ENCODE results near the gene HDAC6. TPM values are rescaled to one million over a fixed set of nuclear protein-coding genes. Genes with fewer than 3 reads are reported as not detected.
"Not testable (repeated sequence)": the region's sequence is repeated elsewhere in the genome, so short reads cannot be mapped to it uniquely, and the experiment has no call there.

Gene HDAC6
- polyA plus RNA-seq, 1 donor from 2014 or later: 20.1 TPM

DNA sequence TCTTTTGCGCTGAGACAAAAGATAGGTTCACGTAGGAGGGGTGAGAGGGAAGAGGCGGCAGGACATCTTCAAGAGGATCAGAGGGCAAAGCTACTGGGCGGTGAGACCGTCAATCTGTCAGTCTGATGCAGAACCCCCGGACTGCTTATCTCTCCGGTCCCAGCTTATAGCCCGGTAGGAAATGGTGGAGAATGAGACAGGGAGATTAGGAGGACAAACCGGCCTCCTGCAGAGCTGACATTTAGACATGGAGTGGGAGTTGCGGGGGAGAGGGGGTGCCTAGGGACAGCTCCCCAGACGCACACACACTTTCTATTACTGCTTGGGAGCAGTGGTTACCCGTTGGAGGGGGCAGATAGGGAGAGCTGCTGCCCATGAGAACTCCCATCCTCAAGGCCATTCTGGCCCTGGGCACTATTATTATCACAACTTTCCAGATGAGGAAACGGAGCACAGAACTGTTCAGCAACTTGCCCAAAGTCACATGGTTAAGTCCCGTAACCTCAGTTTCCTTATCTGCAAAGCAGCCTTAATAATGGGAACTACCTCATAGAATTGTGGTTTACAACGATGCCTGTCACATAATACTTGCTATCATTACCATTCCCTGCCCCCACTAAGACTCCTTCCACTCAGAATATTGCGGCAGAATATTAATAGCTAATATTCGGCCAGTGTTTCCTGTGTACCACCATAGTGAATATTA is 1.1 kb upstream of the HDAC6 start:
- peak overlapping the region; percentile 81 to 96 (median 93) for H3K4me3 Mint-ChIP-seq
- no peaks in the 10 kb centered on the region for H3K9me3 Mint-ChIP-seq
- H3K27me3 Mint-ChIP-seq: peaks cover 1% of the 10 kb centered on the region
- peaks cover 4 to 10% (median 6%) of the 10 kb centered on the region in 3 donors for H3K4me1 Mint-ChIP-seq
- peaks cover 4% of the 10 kb centered on the region for H3K36me3 Mint-ChIP-seq
- H3K27ac Mint-ChIP-seq: peak overlapping the region; percentile 92 to 99 (median 95)

- peaks cover 1% of the 10 kb centered on the region for H3K27me3 Mint-ChIP-seq
- H3K4me1 Mint-ChIP-seq: peaks cover 4 to 10% (median 8%) of the 10 kb centered on the region in 3 donors
- no peaks in the 10 kb centered on the region for H3K9me3 Mint-ChIP-seq
- H3K27ac Mint-ChIP-seq: peak overlapping the region; percentile 92 to 99 (median 95)
- H3K36me3 Mint-ChIP-seq: peaks cover 4% of the 10 kb centered on the region
- H3K4me3 Mint-ChIP-seq: peak overlapping the region; percentile 81 to 96 (median 93)
These were observed 430 bp downstream of the HDAC6 start for GRCh38 chrX:48802089-48802904.

DNA sequence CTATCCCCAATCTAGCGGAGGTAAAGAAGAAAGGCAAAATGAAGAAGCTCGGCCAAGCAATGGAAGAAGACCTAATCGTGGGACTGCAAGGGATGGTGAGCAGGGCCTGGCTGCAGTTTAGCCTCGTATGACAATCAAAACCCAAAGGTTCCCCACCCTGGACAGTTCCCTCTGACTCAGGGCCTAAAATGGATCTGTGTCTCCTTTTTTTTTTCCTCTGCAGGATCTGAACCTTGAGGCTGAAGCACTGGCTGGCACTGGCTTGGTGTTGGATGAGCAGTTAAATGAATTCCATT is 986 bp downstream of the HDAC6 start:
- Mint-ChIP-seq H3K4me3 (peak overlapping the region in 3 of 4 donors; percentile 35 to 95 (median 81)), H3K9me3 (no peaks in the 10 kb centered on the region), H3K36me3 (peaks cover 4% of the 10 kb centered on the region), H3K27ac (peak overlapping the region in 2 of 3 donors; percentile 92 to 95), H3K4me1 (peaks cover 4 to 10% (median 8%) of the 10 kb centered on the region in 3 donors), H3K27me3 (peaks cover 1% of the 10 kb centered on the region)

GRCh38 chrX:48806081-48806480 is 4.2 kb downstream of the HDAC6 start:
- no peak overlapping the region for H3K4me3 Mint-ChIP-seq
- no peak overlapping the region for H3K27ac Mint-ChIP-seq
- peaks cover 1% of the 10 kb centered on the region for H3K27me3 Mint-ChIP-seq
- no peaks in the 10 kb centered on the region for H3K9me3 Mint-ChIP-seq
- H3K4me1 Mint-ChIP-seq: peaks cover 4 to 5% (median 5%) of the 10 kb centered on the region in 3 donors
- peaks cover 3% of the 10 kb centered on the region for H3K36me3 Mint-ChIP-seq

- no peak overlapping the region for H3K27ac Mint-ChIP-seq
- H3K4me3 Mint-ChIP-seq: no peak overlapping the region
- H3K36me3 Mint-ChIP-seq: peaks cover 2% of the 10 kb centered on the region
- H3K9me3 Mint-ChIP-seq: no peaks in the 10 kb centered on the region
- no peaks in the 10 kb centered on the region for H3K27me3 Mint-ChIP-seq
- no peaks in the 10 kb centered on the region for H3K4me1 Mint-ChIP-seq
These were observed 11.8 kb downstream of the HDAC6 start for GRCh38 chrX:48813644-48814043.

DNA sequence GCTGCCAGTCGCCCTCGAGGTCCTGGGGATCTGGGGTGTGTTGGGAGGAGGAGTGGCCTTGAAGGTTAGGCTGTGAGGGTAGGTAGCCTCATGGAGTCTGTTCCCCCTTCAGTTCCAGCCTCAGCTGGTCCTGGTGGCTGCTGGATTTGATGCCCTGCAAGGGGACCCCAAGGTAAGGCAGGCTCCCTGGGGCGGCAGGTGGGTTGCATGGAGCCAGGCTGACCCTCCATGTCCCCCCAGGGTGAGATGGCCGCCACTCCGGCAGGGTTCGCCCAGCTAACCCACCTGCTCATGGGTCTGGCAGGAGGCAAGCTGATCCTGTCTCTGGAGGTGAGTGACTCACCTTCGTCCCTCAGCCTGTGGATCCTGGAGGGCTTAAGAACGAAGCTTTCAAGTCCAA is 12.9 kb downstream of the HDAC6 start:
- H3K4me3 Mint-ChIP-seq: no peak overlapping the region
- peaks cover 0 to 1% (median 0%) of the 10 kb centered on the region in 3 donors for H3K4me1 Mint-ChIP-seq
- H3K27me3 Mint-ChIP-seq: peaks cover 2% of the 10 kb centered on the region
- no peak overlapping the region for H3K27ac Mint-ChIP-seq
- H3K9me3 Mint-ChIP-seq: no peaks in the 10 kb centered on the region
- peaks cover 2% of the 10 kb centered on the region for H3K36me3 Mint-ChIP-seq

- Mint-ChIP-seq H3K27me3 (peaks cover 2% of the 10 kb centered on the region), H3K27ac (no peak overlapping the region), H3K4me3 (no peak overlapping the region), H3K36me3 (peaks cover 2% of the 10 kb centered on the region), H3K9me3 (no peaks in the 10 kb centered on the region), H3K4me1 (peaks cover 0 to 2% (median 0%) of the 10 kb centered on the region in 3 donors)
These were observed 13.4 kb downstream of the HDAC6 start for GRCh38 chrX:48815266-48815665.

GRCh38 chrX:48816014-48816810 is 14.3 kb downstream of the HDAC6 start:
- no peak overlapping the region for H3K4me3 Mint-ChIP-seq
- H3K27ac Mint-ChIP-seq: no peak overlapping the region
- peaks cover 0 to 2% (median 0%) of the 10 kb centered on the region in 3 donors for H3K4me1 Mint-ChIP-seq
- H3K9me3 Mint-ChIP-seq: no peaks in the 10 kb centered on the region
- no peaks in the 10 kb centered on the region for H3K36me3 Mint-ChIP-seq
- peaks cover 2% of the 10 kb centered on the region for H3K27me3 Mint-ChIP-seq

- H3K9me3 Mint-ChIP-seq: no peaks in the 10 kb centered on the region
- no peak overlapping the region for H3K27ac Mint-ChIP-seq
- no peaks in the 10 kb centered on the region for H3K36me3 Mint-ChIP-seq
- peaks cover 2% of the 10 kb centered on the region for H3K27me3 Mint-ChIP-seq
- H3K4me1 Mint-ChIP-seq: peaks cover 0 to 2% (median 0%) of the 10 kb centered on the region in 3 donors
- no peak overlapping the region for H3K4me3 Mint-ChIP-seq
These were observed 16.2 kb downstream of the HDAC6 start for GRCh38 chrX:48818098-48818497.

- H3K4me3 Mint-ChIP-seq: no peak overlapping the region
- peaks cover 0 to 2% (median 0%) of the 10 kb centered on the region in 3 donors for H3K4me1 Mint-ChIP-seq
- H3K27ac Mint-ChIP-seq: no peak overlapping the region
These were observed 17.0 kb downstream of the HDAC6 start for GRCh38 chrX:48818866-48819265.

GRCh38 chrX:48819394-48819793 is 17.5 kb downstream of the HDAC6 start:
- H3K27me3 Mint-ChIP-seq, H3K4me3 Mint-ChIP-seq, H3K4me1 Mint-ChIP-seq, H3K27ac Mint-ChIP-seq, H3K36me3 Mint-ChIP-seq, H3K9me3 Mint-ChIP-seq: not testable (repeated sequence)

More at GRCh38 chrX:48818866-48819265, 17.0 kb downstream of the HDAC6 start:
- Mint-ChIP-seq H3K9me3 (no peaks in the 10 kb centered on the region), H3K36me3 (no peaks in the 10 kb centered on the region), H3K27me3 (peaks cover 2% of the 10 kb centered on the region)

DNA sequence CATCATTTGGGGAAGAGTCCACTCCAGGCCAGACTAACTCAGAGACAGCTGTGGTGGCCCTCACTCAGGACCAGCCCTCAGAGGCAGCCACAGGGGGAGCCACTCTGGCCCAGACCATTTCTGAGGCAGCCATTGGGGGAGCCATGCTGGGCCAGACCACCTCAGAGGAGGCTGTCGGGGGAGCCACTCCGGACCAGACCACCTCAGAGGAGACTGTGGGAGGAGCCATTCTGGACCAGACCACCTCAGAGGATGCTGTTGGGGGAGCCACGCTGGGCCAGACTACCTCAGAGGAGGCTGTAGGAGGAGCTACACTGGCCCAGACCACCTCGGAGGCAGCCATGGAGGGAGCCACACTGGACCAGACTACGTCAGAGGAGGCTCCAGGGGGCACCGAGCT is 21.2 kb downstream of the HDAC6 start:
- Mint-ChIP-seq H3K9me3 (no peaks in the 10 kb centered on the region), H3K27ac (no peak overlapping the region), H3K4me3 (no peak overlapping the region), H3K27me3 (peaks cover 13% of the 10 kb centered on the region), H3K36me3 (peaks cover 3% of the 10 kb centered on the region), H3K4me1 (peaks cover 0 to 4% (median 3%) of the 10 kb centered on the region in 3 donors)

DNA sequence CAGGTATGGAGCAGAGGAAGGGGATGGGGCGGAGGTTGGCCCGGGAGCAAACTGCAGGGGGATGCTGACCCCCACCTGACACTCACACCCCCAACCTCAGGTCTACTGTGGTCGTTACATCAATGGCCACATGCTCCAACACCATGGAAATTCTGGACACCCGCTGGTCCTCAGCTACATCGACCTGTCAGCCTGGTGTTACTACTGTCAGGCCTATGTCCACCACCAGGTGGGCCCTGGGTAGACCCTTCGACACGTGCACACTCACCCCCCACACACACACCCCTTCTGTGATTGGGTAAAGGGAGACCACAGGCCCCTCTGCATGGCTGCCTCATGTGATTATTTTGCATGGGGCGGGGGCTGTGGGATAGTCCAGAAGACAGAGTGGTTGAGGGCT is 22.2 kb downstream of the HDAC6 start:
- peaks cover 0 to 4% (median 3%) of the 10 kb centered on the region in 3 donors for H3K4me1 Mint-ChIP-seq
- no peaks in the 10 kb centered on the region for H3K9me3 Mint-ChIP-seq
- H3K4me3 Mint-ChIP-seq: no peak overlapping the region
- no peak overlapping the region for H3K27ac Mint-ChIP-seq
- peaks cover 3% of the 10 kb centered on the region for H3K36me3 Mint-ChIP-seq
- H3K27me3 Mint-ChIP-seq: peaks cover 15% of the 10 kb centered on the region

GRCh38 chrX:48826135-48826875 is 24.4 kb downstream of the HDAC6 start, which contains the start of gene ERAS:
Gene ERAS, plus strand, starts transcription at chrX:48826513. Its CDS starts 2,611 bp downstream, at chrX:48829124.
- Mint-ChIP-seq H3K4me3 (peak within 1 kb of the TSS in 3 of 4 donors; percentile 44 to 47 (median 45)), H3K9me3 (no peaks in the 10 kb centered on the region), H3K4me1 (peaks cover 0 to 3% (median 1%) of the 10 kb centered on the region in 3 donors), H3K27ac (no peak within 1 kb of the TSS), H3K27me3 (peaks cover 23% of the 10 kb centered on the region), H3K36me3 (peaks cover 5% of the 10 kb centered on the region)
